Measurements from ENCODE around the gene TCTN1. TPM values are rescaled to one million over a fixed set of nuclear protein-coding genes. Genes with fewer than 3 reads are reported as not detected.

The TCTN1 gene
- total and polyA plus RNA-seq, 2 of the 13 experiments (the other 11 are each of a cell fraction or from before 2014, with no cell fraction given), result 13.6 to 16.0 TPM

DNA sequence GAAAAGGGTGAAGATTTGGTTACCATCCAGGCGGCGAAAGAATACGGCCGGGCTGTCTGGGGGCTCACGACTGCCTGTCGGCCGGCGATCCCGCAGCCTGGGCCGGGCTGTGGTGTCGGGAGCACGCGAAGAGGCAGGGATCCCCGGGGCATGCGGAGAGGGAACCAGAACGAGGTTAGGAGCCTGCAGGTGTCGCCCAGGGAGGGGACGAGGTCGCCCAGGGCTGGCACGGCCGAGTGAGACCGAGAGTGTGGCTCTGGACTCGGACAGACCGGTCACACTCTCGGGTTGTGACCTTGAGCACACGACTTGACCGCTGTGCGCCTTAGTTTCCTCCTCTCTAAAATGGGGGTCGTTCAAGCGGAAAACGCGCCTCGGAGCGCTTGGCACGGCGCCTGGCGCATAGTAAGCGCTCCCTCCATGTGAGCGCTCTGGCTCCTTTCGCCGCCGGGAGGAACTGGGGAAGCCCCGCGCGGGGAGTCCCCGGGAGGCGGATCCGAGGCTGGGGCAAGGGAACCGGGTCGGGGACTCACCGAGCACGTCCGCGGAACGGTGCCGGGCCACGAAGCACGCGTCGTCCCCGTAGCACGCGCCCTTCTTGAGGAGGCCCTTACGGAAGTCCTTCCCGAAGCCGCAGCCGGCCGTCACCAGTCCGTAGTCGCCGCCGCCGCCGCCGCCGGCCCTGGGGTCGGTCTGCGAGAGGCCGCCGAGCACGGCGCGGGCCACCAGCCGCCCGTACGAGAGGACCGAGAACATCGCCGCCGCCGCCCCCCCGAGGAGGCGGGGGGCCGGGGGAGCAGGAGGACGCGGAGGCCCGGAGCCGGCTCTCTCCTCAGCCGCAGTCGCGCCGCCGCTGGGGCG lies 31.4 kb upstream of the TCTN1 start:
- no peak overlapping the region for H2AFZ ChIP-seq (ENCODE audit: low read length)
- H3K4me3 ChIP-seq (replicated peaks in 1 of 3; ENCODE audit: insufficient read depth in 1 of 3, low read depth in 2 of 3, low read length in 3 of 3), result peak overlapping the region; percentile 72 to 98 (median 95)
- ChIA-PET CTCF (ENCODE audit: low intra/inter-chr PET ratio, low total read pairs) (interaction anchor here (0.6 kb wide), 1 partner anchor 17 kb away, joined by 3 read pairs; no protein-coding TSS in a partner anchor), POLR2A (interaction anchor here (1.3 to 1.6 kb wide), 2 partner anchors 9 to 114 kb away, joined by 4 to 11 read pairs; partner anchors contain the start of genes FAM216A and GPN3)
- H3K36me3 ChIP-seq (replicated peaks in 1 of 2; ENCODE audit: control insufficient read depth in 1 of 2, insufficient read depth in 2 of 2, low read length in 2 of 2), result no peaks in the 10 kb centered on the region; a peak in 1 of 5 replicates
- no peaks in the 10 kb centered on the region; a peak in 1 of 5 replicates for H3K27me3 ChIP-seq (ENCODE audit: control insufficient read depth in 1 of 2, insufficient read depth in 2 of 2, low read length in 2 of 2)
- DNase-seq (ENCODE audit: low spot score) (no peak), FAIRE-seq (no peak), ATAC-seq (peak; percentile 52)
- H3K4me2 ChIP-seq (ENCODE audit: low read depth, low read length), result peak overlapping the region; percentile 86
- peak overlapping the region; percentile 90 for H3K9ac ChIP-seq (ENCODE audit: insufficient read depth, low read depth, low read length)
- no peaks in the 10 kb centered on the region for H3K9me3 ChIP-seq (ENCODE audit: low read length)
- in situ Hi-C loops (cut with HindIII; ENCODE audit: extremely low pct_ligation_motif_present, low pct_unique_long_range_greater_than_20kb), result loop anchor here (25.0 kb wide), 1 partner anchor 470 kb away; the partner anchor contains the start of gene IFT81
- BruUV-seq (replicated peaks), result no TSS peak
- H3K4me1 ChIP-seq (ENCODE audit: insufficient read depth, low read length), result peaks cover 68% of the 10 kb centered on the region
- H3K79me2 ChIP-seq (ENCODE audit: insufficient read depth, low read length), result peaks cover 54% of the 10 kb centered on the region
- WGBS (ENCODE audit: low lambda C conversion rate), result 1% methylated on average over 42 of the region's 104 CpGs
- H3K27ac ChIP-seq (ENCODE audit: extremely low read length, insufficient read depth, low read length), result peak overlapping the region; percentile 73
- H4K20me1 ChIP-seq (ENCODE audit: insufficient read depth, low read length), result peaks cover 25% of the 10 kb centered on the region
- intact Hi-C loops (cut with micrococcal nuclease; ENCODE audit: unreplicated experiment), result no loop called here
- no peak for TF ChIP-seq ZNF446 (CRISPR knock-in tag; IDR thresholded peaks at IDR 0.05)
- no peak for TF ChIP-seq ZBTB7A (CRISPR knock-in tag; IDR thresholded peaks at IDR 0.05)
- TF ChIP-seq, protein P1, sequence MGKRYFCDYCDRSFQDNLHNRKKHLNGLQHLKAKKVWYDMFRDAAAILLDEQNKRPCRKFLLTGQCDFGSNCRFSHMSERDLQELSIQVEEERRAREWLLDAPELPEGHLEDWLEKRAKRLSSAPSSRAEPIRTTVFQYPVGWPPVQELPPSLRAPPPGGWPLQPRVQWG (CRISPR knock-in tag; IDR thresholded peaks at IDR 0.05; ENCODE audit: borderline replicate concordance, low read depth), result no peak
- TF ChIP-seq RBM22 (optimal IDR thresholded peaks at IDR 0.05; ENCODE audit: low read length), result no peak
- peak; percentile 73 for TF ChIP-seq ZFX (CRISPR knock-in tag; IDR thresholded peaks at IDR 0.05; ENCODE audit: low read depth)
- TF ChIP-seq ZNF766 (CRISPR knock-in tag; IDR thresholded peaks at IDR 0.05; ENCODE audit: borderline replicate concordance), result no peak
- TF ChIP-seq, protein P2, sequence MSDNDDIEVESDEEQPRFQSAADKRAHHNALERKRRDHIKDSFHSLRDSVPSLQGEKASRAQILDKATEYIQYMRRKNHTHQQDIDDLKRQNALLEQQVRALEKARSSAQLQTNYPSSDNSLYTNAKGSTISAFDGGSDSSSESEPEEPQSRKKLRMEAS (IDR thresholded peaks at IDR 0.05), result 0 out of 2 replicates have a peak, but pooled peaks have one; percentile 22
- TF ChIP-seq, protein P3, sequence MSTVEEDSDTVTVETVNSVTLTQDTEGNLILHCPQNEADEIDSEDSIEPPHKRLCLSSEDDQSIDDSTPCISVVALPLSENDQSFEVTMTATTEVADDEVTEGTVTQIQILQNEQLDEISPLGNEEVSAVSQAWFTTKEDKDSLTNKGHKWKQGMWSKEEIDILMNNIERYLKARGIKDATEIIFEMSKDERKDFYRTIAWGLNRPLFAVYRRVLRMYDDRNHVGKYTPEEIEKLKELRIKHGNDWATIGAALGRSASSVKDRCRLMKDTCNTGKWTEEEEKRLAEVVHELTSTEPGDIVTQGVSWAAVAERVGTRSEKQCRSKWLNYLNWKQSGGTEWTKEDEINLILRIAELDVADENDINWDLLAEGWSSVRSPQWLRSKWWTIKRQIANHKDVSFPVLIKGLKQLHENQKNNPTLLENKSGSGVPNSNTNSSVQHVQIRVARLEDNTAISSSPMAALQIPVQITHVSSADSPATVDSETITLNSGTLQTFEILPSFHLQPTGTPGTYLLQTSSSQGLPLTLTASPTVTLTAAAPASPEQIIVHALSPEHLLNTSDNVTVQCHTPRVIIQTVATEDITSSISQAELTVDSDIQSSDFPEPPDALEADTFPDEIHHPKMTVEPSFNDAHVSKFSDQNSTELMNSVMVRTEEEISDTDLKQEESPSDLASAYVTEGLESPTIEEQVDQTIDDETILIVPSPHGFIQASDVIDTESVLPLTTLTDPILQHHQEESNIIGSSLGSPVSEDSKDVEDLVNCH (CRISPR knock-in tag; IDR thresholded peaks at IDR 0.05), result no peak
- TF ChIP-seq, protein P4, sequence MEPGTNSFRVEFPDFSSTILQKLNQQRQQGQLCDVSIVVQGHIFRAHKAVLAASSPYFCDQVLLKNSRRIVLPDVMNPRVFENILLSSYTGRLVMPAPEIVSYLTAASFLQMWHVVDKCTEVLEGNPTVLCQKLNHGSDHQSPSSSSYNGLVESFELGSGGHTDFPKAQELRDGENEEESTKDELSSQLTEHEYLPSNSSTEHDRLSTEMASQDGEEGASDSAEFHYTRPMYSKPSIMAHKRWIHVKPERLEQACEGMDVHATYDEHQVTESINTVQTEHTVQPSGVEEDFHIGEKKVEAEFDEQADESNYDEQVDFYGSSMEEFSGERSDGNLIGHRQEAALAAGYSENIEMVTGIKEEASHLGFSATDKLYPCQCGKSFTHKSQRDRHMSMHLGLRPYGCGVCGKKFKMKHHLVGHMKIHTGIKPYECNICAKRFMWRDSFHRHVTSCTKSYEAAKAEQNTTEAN (CRISPR knock-in tag; conservative IDR thresholded peaks at IDR 0.05), result 0 out of 2 replicates have a peak, but pooled peaks have one; percentile 46
- TF ChIP-seq, protein P5, sequence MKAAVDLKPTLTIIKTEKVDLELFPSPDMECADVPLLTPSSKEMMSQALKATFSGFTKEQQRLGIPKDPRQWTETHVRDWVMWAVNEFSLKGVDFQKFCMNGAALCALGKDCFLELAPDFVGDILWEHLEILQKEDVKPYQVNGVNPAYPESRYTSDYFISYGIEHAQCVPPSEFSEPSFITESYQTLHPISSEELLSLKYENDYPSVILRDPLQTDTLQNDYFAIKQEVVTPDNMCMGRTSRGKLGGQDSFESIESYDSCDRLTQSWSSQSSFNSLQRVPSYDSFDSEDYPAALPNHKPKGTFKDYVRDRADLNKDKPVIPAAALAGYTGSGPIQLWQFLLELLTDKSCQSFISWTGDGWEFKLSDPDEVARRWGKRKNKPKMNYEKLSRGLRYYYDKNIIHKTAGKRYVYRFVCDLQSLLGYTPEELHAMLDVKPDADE (CRISPR knock-in tag; IDR thresholded peaks at IDR 0.05), result 0 out of 2 replicates have a peak, but pooled peaks have one; percentile 12
- TF ChIP-seq ZNF317 (CRISPR knock-in tag; IDR thresholded peaks at IDR 0.05), result no peak
- TF ChIP-seq, protein P6, sequence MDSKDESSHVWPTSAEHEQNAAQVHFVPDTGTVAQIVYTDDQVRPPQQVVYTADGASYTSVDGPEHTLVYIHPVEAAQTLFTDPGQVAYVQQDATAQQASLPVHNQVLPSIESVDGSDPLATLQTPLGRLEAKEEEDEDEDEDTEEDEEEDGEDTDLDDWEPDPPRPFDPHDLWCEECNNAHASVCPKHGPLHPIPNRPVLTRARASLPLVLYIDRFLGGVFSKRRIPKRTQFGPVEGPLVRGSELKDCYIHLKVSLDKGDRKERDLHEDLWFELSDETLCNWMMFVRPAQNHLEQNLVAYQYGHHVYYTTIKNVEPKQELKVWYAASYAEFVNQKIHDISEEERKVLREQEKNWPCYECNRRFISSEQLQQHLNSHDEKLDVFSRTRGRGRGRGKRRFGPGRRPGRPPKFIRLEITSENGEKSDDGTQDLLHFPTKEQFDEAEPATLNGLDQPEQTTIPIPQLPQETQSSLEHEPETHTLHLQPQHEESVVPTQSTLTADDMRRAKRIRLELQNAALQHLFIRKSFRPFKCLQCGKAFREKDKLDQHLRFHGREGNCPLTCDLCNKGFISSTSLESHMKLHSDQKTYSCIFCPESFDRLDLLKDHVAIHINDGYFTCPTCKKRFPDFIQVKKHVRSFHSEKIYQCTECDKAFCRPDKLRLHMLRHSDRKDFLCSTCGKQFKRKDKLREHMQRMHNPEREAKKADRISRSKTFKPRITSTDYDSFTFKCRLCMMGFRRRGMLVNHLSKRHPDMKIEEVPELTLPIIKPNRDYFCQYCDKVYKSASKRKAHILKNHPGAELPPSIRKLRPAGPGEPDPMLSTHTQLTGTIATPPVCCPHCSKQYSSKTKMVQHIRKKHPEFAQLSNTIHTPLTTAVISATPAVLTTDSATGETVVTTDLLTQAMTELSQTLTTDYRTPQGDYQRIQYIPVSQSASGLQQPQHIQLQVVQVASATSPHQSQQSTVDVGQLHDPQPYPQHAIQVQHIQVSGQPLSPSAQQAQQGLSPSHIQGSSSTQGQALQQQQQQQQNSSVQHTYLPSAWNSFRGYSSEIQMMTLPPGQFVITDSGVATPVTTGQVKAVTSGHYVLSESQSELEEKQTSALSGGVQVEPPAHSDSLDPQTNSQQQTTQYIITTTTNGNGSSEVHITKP (CRISPR knock-in tag; IDR thresholded peaks at IDR 0.05; ENCODE audit: low read depth), result no peak
